Measurements from ENCODE around the gene ZSCAN10.

The ZSCAN10 gene

GRCh38 chr16:3145151-3145550 is 46.1 kb upstream of the ZSCAN10 start:
- H3K36me3 ChIP-seq (ENCODE audit: control insufficient read depth, insufficient read depth, low read length) = no peaks in the 10 kb centered on the region; the same call in none of the 2 replicates
- no peak overlapping the region for H3K4me3 ChIP-seq (replicated peaks; ENCODE audit: low read depth, low read length)
- H3K27me3 ChIP-seq (replicated peaks; ENCODE audit: control insufficient read depth, insufficient read depth, low read length) = no peaks in the 10 kb centered on the region; the same call in 1 of the 2 replicates
- TF ChIP-seq CTCF (IDR thresholded peaks at IDR 0.05; ENCODE audit: insufficient read depth, low read length, poor library complexity, severe bottlenecking) = no peak
- no peak for DNase-seq (ENCODE audit: extremely low read depth, insufficient read length)

DNA sequence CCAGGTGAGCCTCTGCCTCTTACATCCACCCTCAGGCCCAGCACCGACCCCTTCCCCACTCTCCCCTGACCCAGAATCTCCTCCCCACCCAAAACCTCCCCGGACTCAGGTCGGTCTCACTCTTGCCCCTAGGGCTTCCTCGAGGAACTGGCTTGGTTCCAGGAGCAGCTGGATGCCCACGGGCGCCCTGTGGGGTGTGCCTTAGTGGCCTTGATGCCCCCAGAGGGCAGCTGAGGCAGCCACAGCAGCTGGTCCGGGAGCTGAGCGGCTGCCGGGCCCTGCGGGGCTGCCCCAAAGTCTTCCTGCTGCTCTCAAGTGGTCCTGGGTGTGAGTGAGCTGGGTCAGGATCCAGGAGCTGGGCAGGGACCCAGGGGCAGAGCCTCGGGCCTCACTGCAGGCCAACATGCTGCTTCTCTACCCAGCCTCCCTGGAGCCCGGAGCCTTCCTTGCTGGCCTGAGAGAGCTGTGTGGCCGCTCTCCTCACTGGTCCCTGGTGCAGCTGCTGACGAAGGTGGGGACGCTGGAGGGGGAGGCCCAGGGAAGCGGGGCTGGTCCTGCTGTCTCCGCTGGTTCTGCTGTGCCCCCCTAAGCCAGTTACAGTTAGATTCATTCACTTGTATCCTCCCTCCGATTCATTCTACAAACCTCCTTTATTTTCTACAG is 45.4 kb upstream of the ZSCAN10 start:
- no peaks in the 10 kb centered on the region; the same call in none of the 2 replicates for H3K36me3 ChIP-seq (ENCODE audit: control insufficient read depth, insufficient read depth, low read length)
- TF ChIP-seq CTCF (IDR thresholded peaks at IDR 0.05; ENCODE audit: insufficient read depth, low read length, poor library complexity, severe bottlenecking) = no peak
- H3K27me3 ChIP-seq (replicated peaks; ENCODE audit: control insufficient read depth, insufficient read depth, low read length) = no peaks in the 10 kb centered on the region; the same call in 1 of the 2 replicates
- no peak for DNase-seq (ENCODE audit: extremely low read depth, insufficient read length)
- no peak overlapping the region for H3K4me3 ChIP-seq (replicated peaks; ENCODE audit: low read depth, low read length)

DNA sequence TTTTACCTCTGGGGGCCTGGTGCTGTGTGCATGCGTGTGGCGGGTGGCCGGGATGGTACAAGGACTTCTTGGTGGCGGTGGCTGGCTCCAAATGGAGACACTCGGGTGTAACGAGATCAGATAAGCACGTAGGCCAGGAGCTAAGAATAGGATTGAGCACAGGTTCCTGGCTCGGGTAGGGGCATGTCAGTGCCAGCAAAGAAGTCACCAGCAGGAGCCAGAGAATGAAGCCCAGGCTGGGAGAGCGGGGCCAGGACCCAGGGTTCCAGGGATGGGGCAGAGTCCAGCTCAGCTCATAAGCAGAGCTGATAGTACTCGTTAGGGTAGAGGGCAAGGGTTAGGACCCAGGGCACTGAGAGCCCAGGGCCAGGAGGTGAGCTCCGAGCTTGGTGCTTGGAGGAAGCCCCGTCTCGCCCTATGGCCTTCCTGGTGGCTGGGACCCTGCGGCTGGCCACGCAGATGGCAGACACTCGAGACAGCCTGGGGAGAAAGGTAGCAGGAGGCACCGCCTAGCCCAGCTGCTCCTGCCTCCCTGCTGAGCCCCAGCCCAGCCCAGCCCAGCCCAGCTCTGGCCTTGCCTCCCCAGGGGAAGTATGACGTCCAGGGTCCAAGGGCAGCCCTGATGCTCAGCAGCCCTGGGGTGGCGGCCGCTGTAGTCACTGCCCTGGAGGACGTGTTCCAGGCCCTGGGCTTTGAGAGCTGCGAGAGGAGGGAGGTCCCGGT is 44.7 kb upstream of the ZSCAN10 start:
- no peak for DNase-seq (ENCODE audit: extremely low read depth, insufficient read length)
- no peaks in the 10 kb centered on the region; the same call in 1 of the 2 replicates for H3K27me3 ChIP-seq (replicated peaks; ENCODE audit: control insufficient read depth, insufficient read depth, low read length)
- H3K4me3 ChIP-seq (replicated peaks; ENCODE audit: low read depth, low read length) = no peak overlapping the region
- no peaks in the 10 kb centered on the region; the same call in none of the 2 replicates for H3K36me3 ChIP-seq (ENCODE audit: control insufficient read depth, insufficient read depth, low read length)
- no peak for TF ChIP-seq CTCF (IDR thresholded peaks at IDR 0.05; ENCODE audit: insufficient read depth, low read length, poor library complexity, severe bottlenecking)

GRCh38 chr16:3143189-3143588 is 44.1 kb upstream of the ZSCAN10 start:
- Histone ChIP-seq H3K4me3 (replicated peaks; ENCODE audit: low read depth, low read length) (no peak overlapping the region), H3K36me3 (ENCODE audit: control insufficient read depth, insufficient read depth, low read length) (no peaks in the 10 kb centered on the region; the same call in none of the 2 replicates), H3K27me3 (replicated peaks; ENCODE audit: control insufficient read depth, insufficient read depth, low read length) (no peaks in the 10 kb centered on the region; the same call in 1 of the 2 replicates)
- DNase-seq (ENCODE audit: extremely low read depth, insufficient read length) = no peak
- no peak for TF ChIP-seq CTCF (IDR thresholded peaks at IDR 0.05; ENCODE audit: insufficient read depth, low read length, poor library complexity, severe bottlenecking)

DNA sequence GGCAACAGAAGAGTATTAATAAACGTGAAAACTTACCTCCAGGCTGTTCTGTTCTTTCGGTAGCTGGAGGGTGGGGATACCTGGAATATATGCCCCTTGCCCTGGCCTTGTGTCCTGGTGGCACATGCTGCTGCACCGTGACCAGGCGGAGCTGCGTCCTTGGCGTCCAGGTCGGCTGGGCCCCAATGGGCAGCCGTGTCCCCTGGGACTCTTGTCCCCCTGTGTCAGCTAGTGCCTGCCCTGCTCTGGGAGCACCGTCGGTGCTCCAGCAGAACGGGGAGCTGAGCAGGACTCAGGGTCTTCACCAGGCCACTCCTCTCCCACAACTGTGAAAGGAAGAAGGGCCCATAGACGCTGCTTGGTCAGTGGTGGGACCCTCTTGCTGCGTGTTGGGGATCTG is 43.7 kb upstream of the ZSCAN10 start:
- Histone ChIP-seq H3K27me3 (replicated peaks; ENCODE audit: control insufficient read depth, insufficient read depth, low read length) (no peaks in the 10 kb centered on the region; the same call in 1 of the 2 replicates), H3K4me3 (replicated peaks; ENCODE audit: low read depth, low read length) (no peak overlapping the region), H3K36me3 (ENCODE audit: control insufficient read depth, insufficient read depth, low read length) (no peaks in the 10 kb centered on the region; the same call in none of the 2 replicates)
- TF ChIP-seq CTCF (IDR thresholded peaks at IDR 0.05; ENCODE audit: insufficient read depth, low read length, poor library complexity, severe bottlenecking) = no peak
- DNase-seq (ENCODE audit: extremely low read depth, insufficient read length) = no peak

Measured in GM06990 (cell line).